HG03575 (cell line): Measurements from ENCODE around the gene ZPR1.
"Not testable (repeated sequence)": the region's sequence is repeated elsewhere in the genome, so short reads cannot be mapped to it uniquely, and the experiment has no call there.

ENCODE experiments used
- ATAC-seq: cut with Tn5 transposase; IDR thresholded peaks from one replicate; pipeline ENCODE4 v1.9.1; 2021; ENCODE audit not compliant: unreplicated experiment, insufficient number of reproducible peaks, low FRiP score; ENCODE audit errors: extremely low read depth

Gene ZPR1

DNA sequence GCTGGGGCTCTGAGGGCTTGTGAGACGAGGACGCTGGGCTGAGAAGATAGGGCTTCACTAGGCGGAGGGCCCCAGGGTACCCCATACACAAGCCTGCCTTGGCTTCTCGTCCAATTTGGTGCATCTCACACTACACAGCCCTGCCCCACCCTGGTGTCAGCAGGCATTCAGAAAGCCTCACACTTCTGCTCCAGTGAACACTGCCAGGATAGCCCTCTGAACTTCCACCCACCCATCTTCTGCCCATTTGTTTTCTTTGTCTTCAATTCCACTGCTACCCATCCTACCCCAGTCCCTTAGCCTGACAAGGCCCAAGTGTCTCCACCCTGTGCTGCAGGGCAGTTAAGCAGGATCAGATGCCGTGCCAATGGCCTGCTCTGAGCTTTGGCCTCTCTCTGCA lies 13.2 kb downstream of the ZPR1 start:
- ATAC-seq: no peak

GRCh38 chr11:116773203-116774097 lies 14.4 kb downstream of the ZPR1 start:
- ATAC-seq: no peak

- ATAC-seq: no peak
Observed at GRCh38 chr11:116772443-116773202, 15.2 kb downstream of the ZPR1 start, which contains the start of gene BUD13. TSS of gene BUD13 (minus strand) at chr11:116772987. CDS start at chr11:116772964, 23 bp downstream.

DNA sequence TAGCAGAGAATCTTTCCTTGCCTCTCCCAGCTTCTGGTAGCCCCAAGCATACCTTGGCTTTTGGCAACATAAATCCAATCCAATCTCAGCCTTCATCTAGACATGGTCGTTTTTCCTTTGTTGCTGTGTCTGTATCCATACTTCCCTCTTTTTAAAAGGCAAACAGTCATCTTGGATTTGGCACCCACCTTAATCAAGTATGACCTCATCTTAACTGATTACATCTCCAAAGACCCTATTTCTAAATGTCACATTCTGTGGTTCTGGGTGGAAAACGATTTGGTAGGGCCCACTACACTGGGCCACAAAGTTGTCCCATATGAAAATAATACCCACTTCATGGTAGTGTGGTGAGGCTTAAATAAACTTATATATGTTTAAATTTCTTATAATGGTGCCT lies 15.9 kb downstream of the ZPR1 start:
- no peak for ATAC-seq

DNA sequence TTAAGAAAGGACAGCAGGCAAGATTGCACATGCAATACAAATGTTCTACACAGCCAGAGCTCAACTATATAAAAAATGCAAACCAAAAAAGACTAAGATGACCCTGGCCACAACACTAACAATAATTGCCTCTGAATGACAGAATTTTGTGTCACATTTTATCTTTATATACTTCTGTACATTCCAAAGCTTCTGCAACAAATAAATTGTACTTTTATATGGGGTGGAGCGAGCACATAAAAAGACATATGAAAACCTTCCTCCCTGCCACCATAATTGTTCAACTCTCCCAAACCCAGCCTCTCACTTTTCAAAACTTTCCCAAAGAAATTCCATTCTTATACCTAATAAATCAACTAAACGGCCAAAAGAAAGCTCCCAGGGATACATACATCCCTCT lies 25.7 kb downstream of the ZPR1 start:
- no peak for ATAC-seq

GRCh38 chr11:116756044-116756443 lies 31.8 kb downstream of the ZPR1 start:
- ATAC-seq: not testable (repeated sequence)

- no peak for ATAC-seq
Observed at GRCh38 chr11:116750070-116750718, 37.6 kb downstream of the ZPR1 start.

- ATAC-seq: no peak
Observed at GRCh38 chr11:116742104-116742503, 45.7 kb downstream of the ZPR1 start.

DNA sequence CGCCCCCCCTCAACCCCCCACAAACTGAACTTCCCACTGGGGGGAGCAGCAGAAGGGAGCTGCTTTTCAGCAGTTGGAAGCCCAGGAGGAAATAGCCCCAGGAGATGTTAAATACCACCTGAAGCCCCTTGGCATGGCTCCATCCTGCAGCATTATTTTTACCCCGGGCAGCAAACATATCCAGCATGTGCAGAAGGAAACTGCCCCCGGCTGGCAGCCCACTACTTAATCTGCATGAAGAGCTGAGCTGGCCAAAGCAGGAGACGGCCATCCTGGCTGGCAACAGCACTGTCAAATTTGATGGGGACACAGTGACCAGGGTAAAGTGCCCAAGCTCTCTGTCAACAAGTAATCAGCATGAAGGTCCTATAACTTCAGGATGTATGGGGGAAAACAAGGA lies 47.1 kb downstream of the ZPR1 start:
- no peak for ATAC-seq

DNA sequence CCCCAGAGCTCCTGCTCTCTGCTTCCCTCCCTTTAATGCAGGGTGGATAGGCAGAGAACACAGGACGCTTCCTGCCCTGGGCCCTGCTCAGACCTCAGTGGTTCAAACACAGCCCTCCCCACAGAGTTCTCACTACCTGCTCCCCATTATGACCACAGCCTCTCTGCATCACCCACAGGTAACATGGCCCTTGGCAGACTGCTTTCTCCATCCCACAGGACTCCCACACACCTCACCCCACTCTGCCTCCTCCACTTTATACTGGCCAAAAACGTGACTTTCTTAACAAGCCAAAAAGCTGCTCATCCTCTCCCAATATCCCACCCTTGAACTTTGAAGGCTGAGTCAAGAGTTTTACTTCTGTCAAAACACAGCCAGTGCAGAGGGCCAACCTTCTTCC lies 48.8 kb downstream of the ZPR1 start:
- no peak for ATAC-seq

GRCh38 chr11:116736763-116737162 lies 51.1 kb downstream of the ZPR1 start:
- ATAC-seq: no peak

- no peak for ATAC-seq
Observed at GRCh38 chr11:116733969-116734508, 53.8 kb downstream of the ZPR1 start.

GRCh38 chr11:116733043-116733755 lies 54.6 kb downstream of the ZPR1 start:
- no peak for ATAC-seq

DNA sequence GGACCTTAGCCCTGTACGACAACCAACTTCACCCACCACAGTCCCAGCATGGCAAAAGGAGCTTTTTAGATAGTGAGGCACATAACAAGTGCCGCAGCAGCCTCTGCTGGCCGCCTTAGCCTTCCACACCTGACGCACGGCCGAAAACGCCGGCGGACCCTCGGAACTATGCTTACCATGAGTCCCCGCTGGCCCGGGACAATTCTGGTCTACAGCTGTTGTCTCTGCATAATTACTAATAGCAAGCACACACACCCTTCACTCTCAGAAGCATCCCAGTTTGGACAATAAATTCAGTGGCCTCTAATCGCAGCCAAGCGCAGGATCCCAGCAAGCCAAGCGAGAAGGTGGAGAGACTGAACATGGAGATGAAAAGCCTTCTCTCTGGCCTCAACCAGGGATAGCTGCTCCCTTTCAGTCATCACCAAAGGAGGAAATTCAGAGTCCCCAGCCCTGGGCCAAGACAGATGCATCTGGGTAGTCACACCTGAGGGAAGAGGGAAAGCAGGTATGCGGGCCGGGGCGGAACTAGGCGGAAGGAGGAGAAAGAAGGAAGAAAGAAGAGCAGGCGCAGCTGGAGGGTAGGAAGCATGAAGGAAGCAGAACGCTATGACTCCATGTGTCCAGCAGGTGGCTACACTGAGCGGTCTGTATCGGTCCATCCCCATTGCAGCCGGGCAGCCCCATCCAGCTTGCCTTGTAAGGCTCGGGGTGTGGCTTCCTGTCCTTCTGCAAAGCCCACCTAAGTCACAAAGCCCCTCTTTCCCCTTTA lies 55.4 kb downstream of the ZPR1 start:
- ATAC-seq: no peak

- no peak for ATAC-seq
Observed at GRCh38 chr11:116731821-116732220, 56.0 kb downstream of the ZPR1 start.

GRCh38 chr11:116731097-116731761 lies 56.6 kb downstream of the ZPR1 start:
- no peak for ATAC-seq

- no peak for ATAC-seq
Observed at GRCh38 chr11:116730601-116731000, 57.2 kb downstream of the ZPR1 start.

DNA sequence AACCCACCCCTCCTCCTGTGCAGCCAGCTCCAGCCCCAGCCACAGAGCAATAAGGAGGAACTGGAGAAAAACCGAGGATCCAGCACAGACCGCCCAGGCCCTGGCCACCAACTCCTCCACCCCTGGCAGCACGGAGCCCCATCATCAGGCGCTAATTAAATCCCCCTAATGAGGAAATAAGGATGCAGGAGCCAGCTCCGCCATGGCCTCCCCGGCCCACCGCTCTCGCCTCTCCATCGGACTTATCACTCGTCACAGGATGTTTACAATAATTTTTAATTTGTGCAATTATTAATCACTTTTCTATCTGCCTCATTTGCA lies 57.6 kb downstream of the ZPR1 start:
- no peak for ATAC-seq
